GM19351 (cell line): ENCODE data around the gene TNFRSF18.

ENCODE experiments used
- ATAC-seq: cut with Tn5 transposase; IDR thresholded peaks from one replicate; pipeline ENCODE4 v1.9.1; 2021; ENCODE audit warnings: mild to moderate bottlenecking, moderate library complexity; ENCODE audit not compliant: unreplicated experiment

The TNFRSF18 gene

DNA sequence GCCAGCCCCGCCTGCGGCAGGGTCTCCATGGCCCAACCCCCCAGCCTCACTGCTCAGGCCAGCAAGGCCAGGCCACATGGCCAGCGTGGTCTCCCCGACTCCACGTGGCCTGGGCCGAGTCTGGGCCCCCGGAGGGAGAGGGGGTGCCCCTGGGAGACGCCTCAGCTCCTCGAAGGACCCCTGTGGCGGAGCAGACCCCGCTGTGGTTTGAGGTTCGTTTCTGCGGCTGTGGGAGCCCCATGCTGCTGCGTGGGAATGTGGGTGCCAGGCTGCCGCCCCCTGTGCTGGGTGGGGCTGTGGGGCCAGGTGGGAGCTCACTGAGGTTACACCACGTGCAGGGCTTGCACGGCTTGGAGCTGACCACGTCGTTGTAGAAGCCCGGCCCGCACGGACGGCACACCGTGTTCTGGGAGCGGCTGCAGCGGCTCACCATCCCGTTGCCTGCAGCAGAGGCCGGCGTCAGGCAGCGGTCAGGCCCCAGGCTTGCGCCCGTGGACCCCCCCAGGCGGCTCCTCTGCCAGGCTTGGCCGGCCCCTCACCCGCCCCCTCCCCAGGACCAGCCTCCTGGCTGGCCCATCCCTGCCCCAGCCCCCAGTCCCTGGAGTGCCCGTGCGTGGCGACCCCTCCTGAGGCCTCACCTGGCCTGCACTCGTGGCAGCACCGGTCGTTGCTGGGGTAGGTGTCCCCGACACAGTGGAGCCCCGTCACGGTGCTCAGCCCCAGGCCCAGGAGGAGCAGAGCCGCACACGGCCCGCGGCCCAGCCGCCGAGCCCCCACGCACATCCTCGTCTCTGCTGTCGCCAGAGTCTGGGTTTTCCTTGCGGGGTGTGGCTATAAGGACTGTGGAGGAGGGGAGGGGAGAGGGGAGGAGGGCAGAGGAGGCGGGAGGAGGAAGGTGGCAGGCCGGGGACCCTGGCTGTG lies 7.2 kb upstream of the TNFRSF18 start, which contains the start of gene TNFRSF4:
TSS of gene TNFRSF4 (minus strand) at position 809 of the 921 bp plus-strand sequence. CDS start at position 783, 26 bp downstream.
- no peak for ATAC-seq

DNA sequence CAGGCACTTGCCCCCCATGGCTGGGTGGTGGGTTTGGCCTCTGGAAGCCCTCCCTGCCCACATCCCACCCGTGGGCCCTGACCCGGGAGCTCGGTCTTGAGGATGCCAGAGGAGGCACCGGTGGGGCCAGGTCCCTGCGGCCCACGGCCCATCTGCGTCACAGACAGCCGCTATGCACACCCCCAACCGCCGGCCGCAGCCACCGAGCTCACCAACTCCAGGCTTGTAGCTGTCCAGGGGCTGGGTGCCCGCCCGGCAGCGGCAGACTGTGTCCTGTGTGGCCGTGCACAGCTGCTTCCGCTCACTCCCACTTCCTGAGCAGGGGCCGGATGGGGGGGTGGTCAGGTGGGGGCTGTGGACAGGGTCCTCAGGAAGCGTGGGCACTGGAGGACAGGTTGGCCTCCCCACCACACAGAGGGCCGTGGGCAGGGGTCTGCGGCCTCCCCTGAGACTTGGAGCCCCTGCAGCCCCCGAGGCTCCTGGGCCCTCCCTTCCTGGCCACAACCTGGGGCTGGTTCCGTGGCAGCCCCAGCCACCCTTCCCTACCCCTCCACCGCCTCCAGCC lies 6.5 kb upstream of the TNFRSF18 start:
- ATAC-seq, result no peak

DNA sequence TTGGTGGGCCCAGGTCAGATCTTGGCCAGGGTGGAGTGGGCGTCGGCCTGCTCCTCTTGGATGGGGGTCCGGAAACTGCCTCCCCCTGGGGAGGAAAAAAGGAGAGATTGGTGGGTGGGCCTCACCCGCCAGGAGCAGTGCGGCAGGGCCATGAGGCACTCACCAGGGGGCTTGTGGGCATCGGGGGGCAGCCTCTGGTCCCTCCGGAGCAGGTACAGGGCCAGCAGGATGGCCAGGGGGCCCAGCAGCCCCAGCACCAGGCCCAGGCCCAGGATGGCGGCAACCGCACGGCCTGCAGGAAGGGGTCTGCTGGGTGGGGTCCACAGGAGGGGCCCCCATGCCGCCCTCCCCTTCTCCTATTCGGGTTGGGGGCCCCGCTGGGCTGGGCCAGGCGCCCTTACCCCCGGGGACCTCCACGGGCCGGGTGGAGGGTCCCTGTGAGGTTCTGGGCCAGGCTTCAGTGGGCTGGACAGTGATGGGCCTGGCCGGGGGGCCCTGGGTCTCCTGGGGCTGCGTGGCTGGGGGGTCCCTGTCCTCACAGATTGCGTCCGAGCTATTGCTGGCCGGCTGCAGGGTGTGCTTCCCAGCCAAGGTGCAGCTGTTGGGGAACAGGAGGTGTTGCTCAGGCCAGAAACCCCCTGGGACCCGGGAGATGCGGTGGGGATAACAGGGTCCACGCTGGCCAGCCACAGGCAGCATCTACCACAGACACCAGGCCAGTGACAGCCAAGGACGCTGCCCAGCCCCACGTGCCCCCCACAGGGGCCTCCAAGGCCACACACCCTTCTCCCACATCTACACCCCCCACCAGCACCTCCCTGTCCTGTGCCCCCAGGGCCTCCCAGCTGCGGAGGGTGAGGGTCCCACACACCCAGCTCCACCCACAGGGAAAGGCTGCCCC lies 5.4 kb upstream of the TNFRSF18 start:
- no peak for ATAC-seq

DNA sequence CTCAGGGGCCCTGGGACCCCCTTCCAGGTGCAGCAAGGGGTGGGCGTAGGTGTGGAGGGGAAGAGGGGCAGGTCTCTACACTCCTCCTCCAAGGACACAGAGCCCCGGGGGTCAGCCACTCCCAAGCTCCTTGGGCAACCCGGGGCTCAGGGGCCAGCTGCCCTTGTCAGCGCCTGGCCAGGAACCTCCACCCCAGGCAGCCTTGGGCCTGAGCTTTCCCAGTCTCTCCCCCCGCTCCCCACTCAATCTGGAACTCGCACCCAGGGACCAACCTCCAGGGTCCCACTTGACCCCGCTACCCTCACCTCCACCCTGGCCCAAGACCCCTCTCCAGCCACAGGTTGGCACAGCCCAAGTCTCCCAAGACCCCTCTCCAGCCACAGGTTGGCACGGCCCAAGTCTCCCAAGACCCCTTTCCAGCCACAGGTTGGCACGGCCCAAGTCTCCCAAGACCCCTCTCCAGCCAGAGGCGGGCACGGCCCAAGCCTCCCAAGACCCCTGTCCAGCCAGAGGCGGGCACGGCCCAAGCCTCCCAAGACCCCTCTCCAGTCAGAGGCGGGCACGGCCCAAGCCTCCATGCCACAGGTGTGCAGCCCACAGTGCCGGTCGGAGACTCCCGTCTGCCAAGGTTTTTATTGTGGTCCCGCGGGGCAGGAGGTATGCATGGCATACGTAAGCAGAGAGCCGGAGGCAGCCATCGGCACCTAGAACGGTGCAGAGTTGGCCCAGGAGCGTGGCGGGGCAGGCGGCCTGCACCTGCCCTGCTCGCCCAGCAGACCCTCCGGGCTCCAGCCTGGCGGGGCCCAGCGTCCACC lies 4.5 kb upstream of the TNFRSF18 start:
- ATAC-seq, result no peak

DNA sequence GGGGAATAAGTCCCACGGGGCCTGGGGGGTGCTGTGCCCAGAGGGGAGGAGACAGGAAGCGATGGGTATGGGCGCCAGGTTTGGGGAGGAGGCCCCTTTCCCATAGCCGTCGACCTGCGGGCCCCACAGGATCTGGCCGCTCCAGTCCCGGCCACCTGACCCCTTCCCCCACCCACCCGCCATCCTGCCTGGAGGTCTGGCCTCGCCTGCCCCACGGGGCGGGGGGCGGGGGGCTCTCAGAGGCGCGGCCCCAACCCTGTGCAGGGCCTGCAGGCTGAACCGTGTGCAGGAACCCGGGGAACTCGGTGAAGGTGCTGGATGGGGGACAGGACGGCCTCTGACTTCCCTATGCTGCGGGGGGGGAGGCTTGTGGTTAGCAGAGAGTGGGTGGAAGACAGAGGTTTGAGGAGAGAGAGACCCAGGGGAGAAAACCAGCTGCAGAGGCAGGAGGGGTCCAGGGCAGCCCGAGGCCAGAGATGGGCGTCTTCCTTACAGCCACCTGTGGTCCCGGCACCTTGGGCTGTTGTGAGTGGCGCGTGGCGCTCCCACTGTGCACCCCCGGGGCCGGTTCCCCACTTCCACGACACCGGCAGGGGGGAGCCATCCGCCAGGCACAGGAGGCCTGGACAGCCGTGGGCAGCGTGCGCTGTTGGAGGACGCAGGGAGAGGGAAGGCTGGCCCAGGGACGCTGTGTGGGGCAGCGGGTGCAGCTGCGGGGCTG lies 2.5 kb upstream of the TNFRSF18 start:
- ATAC-seq, result no peak

DNA sequence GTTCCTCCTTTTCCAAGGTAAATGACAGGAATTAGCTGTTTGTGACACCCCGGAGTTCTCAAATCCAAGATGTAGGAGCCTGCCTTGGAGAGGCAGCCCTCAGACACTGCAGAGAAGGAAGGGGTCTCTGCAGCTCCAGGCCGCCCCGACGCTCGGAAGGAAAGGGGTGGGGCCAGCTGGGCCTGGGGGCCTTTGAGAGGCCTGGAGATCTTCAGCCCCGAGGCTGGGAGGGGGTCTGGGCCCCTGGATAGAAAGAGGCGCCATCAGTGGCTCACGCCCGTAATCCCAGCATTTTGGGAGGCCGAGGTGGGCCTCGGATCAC lies 1.1 kb upstream of the TNFRSF18 start:
- ATAC-seq, result no peak

DNA sequence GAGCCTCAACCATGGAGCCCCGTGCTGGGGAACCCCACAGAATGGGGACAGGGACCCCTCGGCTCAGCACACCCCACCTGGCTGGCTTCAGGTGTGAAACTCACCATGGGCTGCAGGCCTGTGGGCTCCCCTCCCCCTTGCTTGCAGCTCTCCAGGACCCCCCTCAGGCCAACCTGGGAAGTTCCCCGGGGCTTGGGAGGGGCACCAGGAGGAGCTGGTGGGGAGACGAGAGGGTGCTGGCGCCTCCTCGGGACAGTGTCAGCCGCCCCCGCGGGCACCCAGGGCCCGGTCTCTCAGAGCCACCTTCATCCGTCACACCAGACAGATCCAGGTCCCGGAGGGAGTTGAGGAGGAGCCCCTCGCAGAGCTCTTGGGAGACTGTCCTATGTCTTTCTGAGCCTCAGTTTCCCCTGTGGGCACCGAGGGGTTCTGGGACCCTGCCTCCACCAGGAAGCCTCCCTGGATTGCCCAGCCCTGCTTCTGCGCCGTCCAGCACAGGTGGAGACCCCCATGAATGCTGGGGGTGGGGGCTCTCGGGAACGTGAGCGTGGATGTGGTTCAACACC lies 657 bp upstream of the TNFRSF18 start:
- no peak for ATAC-seq

DNA sequence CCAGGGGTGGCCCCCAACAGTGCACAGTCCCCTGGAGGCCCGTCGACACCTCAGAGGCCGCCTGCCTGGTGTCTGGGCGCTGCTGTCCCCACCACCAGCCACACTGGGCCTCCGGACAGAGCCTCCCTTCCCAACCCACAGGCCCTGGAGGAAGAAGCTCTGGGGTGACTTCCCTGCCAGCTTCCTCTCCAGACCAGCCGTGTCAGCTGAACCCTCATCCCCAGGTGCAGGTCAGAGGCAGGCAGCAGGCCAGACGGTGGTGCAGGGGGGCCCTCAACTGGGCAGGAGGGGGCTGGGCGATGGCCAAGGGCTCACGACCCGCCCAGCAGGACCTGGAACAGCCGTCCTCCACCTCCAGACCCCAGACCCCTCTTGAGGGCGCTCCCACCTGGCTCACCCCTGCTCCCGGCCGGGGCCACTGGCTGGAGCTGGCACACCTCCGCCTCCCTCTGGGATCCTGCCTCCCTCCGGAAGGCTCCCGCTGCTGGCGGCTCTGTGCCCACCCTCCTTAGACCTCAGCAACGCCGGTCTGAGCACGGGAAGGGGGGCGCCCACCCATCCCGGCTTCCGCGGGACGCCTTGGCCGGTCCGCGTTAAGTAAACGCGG lies 520 bp downstream of the TNFRSF18 start:
- no peak for ATAC-seq

DNA sequence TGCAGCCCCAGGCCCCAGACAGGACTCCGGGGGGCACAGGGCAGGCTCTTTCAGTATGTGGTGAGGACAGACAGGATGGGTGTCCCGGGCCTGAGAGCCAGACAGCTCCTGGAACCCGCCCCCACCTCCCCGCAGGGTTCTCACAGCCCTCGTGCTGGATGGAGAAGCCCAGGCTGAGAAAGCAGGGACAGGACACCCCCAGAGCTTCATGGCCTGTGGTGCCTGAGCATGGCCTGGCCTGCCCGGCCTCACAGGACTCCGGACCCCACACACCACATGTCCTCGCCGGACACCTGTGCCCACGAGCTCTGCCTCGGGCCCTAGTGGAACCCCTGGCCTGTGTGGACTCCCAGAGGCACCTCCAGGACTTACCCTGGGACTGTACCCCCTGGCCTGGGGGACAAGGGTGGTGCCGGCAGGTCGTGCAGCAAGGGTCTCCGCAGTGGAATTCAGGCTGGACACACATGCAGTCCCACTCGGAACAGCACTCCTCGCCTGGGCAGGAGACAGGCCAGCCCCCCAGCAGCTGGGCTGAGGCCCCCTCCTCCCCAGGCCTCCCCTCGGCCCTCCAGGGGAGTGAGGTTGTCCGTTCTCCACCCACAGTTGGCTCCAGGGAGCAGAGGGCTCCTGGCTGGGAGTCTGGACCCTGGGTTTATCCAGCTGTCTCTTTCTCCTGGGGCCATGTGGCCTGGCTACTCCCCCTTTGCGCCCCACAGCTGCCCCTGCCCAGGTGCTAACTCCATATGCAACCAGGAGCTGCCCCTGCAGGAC lies 1.2 kb downstream of the TNFRSF18 start:
- ATAC-seq, result no peak

DNA sequence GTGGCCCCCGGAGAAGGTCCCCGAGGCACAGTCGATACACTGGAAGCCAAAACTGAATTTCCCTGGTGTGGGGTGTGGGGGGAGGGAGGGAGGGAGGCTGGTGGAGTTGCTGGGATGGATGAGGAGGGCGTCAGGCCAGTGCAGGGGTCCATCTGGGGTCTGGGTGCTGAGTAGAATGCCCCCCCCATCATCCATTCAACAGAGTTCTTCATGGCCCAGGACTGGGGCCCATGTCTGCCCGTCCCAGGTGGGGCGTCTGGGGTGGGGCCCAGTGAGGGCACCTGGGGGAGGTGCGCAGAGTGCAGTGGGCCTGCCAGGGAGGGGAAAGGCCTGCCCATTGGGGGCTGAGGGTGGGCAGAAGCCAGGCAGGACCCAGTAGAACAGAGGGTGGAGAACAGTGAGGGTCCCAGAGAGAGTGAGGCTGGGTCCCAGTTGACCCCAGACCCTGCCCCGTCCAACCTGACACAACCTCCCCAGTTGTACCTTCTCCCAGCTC lies 1.9 kb downstream of the TNFRSF18 start:
- no peak for ATAC-seq

DNA sequence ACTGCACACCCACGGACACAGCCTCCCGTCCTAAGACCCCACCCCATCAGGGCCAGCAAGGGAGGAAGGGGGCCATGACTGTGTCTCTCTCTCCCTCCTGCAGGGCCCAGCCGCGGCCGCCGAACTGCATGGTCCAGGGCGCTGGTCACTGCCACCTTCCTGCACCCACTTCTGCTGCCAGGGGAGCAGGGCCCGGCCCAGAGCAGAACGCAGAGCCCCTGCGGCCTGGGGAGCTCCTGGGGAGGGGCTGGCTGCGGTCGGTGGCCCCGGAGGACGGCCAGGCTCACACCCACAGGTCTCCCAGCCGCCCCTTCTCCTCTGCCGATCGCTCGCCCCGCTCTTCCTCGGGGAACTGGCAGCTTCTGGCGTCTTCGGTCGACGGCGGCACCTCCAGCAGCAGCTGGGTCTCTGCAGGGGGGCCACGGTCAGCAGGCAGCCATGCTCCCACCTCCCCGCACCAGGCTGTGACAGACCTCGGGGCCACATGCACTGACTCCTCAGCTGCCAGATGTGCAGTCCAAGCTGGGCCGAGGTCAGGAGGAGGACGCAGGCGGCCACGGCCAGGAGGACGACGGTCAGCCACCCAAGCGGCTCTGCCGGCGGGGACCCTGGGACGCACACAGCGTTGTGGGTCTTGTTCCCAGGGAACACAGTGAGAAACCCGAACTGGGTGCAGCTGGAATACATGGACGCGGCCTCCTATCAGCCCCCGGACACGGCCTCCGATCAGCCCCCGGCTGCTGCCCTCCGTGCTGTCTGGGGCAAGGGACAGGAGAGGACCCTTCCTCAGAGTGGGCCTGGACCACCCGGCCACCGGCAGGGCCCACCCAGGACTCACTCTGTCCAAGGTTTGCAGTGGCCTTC lies 2.6 kb downstream of the TNFRSF18 start:
- no peak for ATAC-seq

DNA sequence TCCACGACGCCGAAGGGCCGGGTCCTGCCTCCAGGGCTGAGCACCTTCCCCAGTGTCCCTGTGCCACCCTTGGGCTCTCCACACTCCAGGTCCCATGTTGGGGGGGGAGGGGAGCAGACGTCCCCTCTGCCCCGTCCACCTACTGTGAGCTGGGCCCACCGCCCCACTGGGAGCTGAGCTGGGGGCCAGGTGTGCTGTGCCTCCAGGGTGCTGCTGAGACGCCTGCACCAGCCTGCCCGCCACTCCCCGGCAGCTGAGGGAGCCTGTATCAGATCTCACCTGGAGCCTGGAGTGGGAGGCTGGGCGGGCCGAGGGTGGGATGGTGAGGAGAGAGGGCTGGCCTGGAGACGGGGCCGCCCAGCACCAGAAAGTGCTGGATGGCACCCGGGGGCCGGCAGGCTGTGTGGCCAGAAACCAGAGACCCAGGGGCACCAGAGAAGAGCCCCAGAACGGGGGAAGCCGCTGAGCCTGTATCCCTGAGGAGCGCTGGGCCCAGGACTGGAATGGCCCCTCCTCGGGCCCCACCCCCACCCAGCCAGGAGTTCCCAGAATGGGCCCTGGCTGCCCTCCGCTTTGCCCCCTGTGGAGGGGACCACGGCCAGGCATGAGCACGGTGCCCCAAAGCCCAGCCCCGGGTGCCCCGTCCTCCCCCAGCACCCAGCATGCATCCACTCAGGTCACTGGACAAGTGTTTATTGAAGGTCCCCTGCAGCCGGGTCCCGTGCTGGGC lies 3.4 kb downstream of the TNFRSF18 start:
- ATAC-seq, result no peak

DNA sequence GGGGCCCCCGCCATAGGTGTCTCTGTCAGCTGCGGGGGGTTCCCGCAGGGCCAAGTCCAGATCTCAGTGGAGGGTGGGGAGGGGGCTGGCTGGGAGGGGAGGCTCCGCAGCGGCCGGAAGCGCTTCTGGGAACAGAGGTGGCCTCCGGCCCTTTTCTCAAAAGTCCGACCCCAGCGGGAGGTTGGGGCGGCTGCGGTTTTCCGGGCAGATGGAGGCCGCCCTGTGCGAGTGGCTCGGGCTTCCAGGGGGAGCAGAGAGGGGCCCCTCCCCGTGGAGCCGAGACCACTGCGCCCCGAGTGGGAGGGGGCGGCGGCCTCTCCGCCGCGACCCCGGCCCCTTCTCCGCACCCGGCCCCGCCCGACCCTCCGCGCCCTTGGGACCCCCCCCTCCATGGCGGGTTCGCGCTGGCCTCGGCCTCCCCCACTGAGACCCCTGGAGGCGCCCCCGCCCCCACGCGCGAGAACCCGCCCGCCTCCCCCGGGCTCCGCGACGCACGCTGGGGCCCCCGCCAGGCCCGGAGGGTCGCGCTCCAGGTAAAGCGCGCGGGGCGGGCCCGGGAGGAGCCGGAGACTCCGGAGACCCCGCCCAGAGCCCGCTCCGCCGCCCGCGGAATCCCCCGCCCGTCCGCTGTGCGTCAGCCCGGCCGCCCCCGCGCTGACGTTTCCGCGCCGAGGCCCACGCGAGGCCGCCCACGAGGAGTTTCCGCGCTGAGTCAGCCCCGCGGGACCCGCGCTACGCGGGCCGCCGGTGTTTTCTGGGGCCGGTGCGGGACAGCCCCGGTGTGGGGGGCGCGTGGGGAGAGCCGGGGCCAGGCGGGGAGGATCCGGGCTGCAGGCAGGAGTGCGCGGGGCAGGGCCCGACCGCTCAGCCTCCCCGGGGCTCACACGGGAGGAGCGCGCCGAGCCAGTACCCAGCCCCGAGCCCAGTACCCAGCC lies 5.2 kb downstream of the TNFRSF18 start:
- no peak for ATAC-seq

DNA sequence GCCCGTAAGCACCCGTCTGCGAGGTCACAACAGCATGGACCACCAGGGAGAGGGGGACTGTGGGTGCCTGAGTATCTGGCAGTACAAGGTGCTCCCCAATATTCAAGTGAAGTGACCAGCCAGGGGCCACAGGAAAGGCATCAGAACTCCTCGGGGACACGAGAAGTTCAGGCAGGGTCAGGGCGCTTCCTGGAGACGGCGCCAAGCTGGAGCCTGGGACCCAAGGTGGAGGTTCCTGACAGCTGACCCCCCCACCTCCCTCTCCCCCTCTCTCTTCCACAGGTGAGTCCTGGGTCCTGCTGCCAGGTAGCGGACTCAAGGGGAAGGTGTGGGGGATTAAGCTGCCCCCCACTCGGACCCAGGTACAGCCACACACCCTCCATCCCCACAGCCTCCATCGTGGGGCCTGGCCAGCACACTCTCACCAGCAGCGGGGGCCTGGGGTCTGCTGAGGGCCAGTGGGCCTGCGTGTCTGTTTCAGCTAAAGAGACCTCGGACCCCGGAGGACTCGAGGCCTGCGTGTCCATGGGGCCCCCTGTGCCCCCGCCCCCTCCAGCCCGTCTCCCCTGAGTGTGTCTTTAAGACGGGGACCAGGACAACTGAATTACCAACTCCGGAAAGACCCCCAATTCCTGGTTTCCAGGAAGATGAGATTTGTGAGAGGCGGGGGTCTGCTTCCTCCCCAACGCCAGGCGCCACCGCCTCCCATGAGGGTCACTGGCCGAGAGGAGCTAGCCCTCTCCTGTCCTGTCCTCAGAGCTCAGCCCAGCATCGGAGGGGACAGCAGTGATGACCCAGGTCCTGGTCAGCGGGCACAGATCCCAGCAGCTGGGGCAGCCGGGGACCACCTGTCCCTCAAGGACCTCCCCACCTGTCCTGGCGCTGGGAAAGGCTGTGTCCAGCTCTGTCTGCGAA lies 6.2 kb downstream of the TNFRSF18 start:
- ATAC-seq, result no peak
